Mesenchymal stem cell (in vitro differentiated cells and primary cell): ENCODE data around the gene GGTLC2.
"Not testable (repeated sequence)": the region's sequence is repeated elsewhere in the genome, so short reads cannot be mapped to it uniquely, and the experiment has no call there.

ENCODE experiments used
- DNase-seq: peaks from one replicate; pipeline ENCODE4 v3.0.0-alpha.2; 2013
- H2AFZ ChIP-seq: one replicate; pipeline ENCODE4 v1.6.1; 2013; ENCODE audit warnings: low read depth, mild to moderate bottlenecking, control low read depth, inconsistent platforms, low read length, moderate library complexity
- H2AK5ac ChIP-seq: 2 replicates; pipeline ENCODE4 v1.6.1; 2013; ENCODE audit warnings: low read length, moderate library complexity, mild to moderate bottlenecking, inconsistent platforms; ENCODE audit not compliant: severe bottlenecking
- H2BK120ac ChIP-seq: one replicate; pipeline ENCODE4 v1.6.1; 2013; ENCODE audit warnings: low read depth, mild to moderate bottlenecking, inconsistent platforms, low read length, moderate library complexity
- H2BK12ac ChIP-seq, 2 experiments: one replicate each; pipeline ENCODE4 v1.6.1; 2013; ENCODE audit warnings: inconsistent platforms in 2 of 2, low read length in 2 of 2, mild to moderate bottlenecking in 2 of 2, moderate library complexity in 2 of 2, control low read depth in 1 of 2
- H2BK15ac ChIP-seq: one replicate; pipeline ENCODE4 v1.6.1; 2013; ENCODE audit warnings: mild to moderate bottlenecking, low read depth, inconsistent platforms; ENCODE audit not compliant: poor library complexity, severe bottlenecking
- H2BK5ac ChIP-seq: 2 replicates; pipeline ENCODE4 v1.6.1; 2013; ENCODE audit warnings: low read depth, mild to moderate bottlenecking, low read length, control low read depth, inconsistent platforms; ENCODE audit not compliant: poor library complexity, severe bottlenecking
- H3K14ac ChIP-seq, 2 experiments: one replicate each; pipeline ENCODE4 v1.6.1; 2013; ENCODE audit warnings: inconsistent platforms in 2 of 2, low read length in 2 of 2, control low read depth in 1 of 2, mild to moderate bottlenecking in 1 of 2, moderate library complexity in 1 of 2
- H3K18ac ChIP-seq, 2 experiments: one replicate each; pipeline ENCODE4 v1.6.1; 2013; ENCODE audit warnings: inconsistent platforms in 2 of 2, low read length in 2 of 2, control low read depth in 1 of 2, low read depth in 1 of 2, mild to moderate bottlenecking in 1 of 2
- H3K23ac ChIP-seq, 2 experiments: one replicate each; pipeline ENCODE4 v1.6.1; 2013; ENCODE audit warnings: inconsistent platforms in 2 of 2, low read length in 2 of 2, mild to moderate bottlenecking in 2 of 2, moderate library complexity in 2 of 2, control low read depth in 1 of 2
- H3K27ac ChIP-seq: 2 replicates; pipeline ENCODE4 v1.5.1; 2013; ENCODE audit warnings: mild to moderate bottlenecking, moderate library complexity, low read length, control low read depth, inconsistent platforms; ENCODE audit not compliant: poor library complexity, severe bottlenecking
- H3K27me3 ChIP-seq, 2 experiments: 2 replicates each; pipeline versions ENCODE4 v1.6.1 to v1.7.0; 2013; ENCODE audit warnings: low read length in 2 of 2, mild to moderate bottlenecking in 2 of 2, moderate library complexity in 2 of 2, control low read depth in 1 of 2, inconsistent platforms in 1 of 2; ENCODE audit not compliant: control insufficient read depth in 1 of 2, insufficient read depth in 1 of 2
- H3K36me3 ChIP-seq, 2 experiments: 2 replicates each; pipeline versions ENCODE4 v1.6.1 to v1.7.0; 2013; ENCODE audit warnings: low read length in 2 of 2, control low read depth in 1 of 2, inconsistent platforms in 1 of 2, low read depth in 1 of 2, mild to moderate bottlenecking in 1 of 2; ENCODE audit not compliant: insufficient read depth in 2 of 2, control insufficient read depth in 1 of 2
- H3K4ac ChIP-seq, 2 experiments: one replicate each; pipeline ENCODE4 v1.6.1; 2013; ENCODE audit warnings: inconsistent platforms in 2 of 2, low read length in 2 of 2, mild to moderate bottlenecking in 2 of 2, moderate library complexity in 2 of 2, control low read depth in 1 of 2, low read depth in 1 of 2
- H3K4me1 ChIP-seq: 2 replicates; pipeline ENCODE4 v1.6.1; 2013; ENCODE audit warnings: low read depth, low read length, control low read depth; ENCODE audit not compliant: control insufficient read depth, insufficient read depth
- H3K4me2 ChIP-seq: 2 replicates; pipeline ENCODE4 v1.6.1; 2013; ENCODE audit warnings: low read length, mild to moderate bottlenecking, inconsistent platforms; ENCODE audit not compliant: poor library complexity, severe bottlenecking
- H3K4me3 ChIP-seq, 2 experiments: 2 replicates each; pipeline versions ENCODE4 v1.5.1 to v1.7.0; 2013; ENCODE audit warnings: low read length in 2 of 2, mild to moderate bottlenecking in 2 of 2, control low read depth in 1 of 2, low read depth in 1 of 2; ENCODE audit not compliant: insufficient read depth in 1 of 2
- H3K79me1 ChIP-seq: replicated peaks from 2 replicates; pipeline ENCODE4 v1.6.1; 2013; ENCODE audit warnings: mild to moderate bottlenecking, control low read depth, low read length, inconsistent platforms; ENCODE audit not compliant: poor library complexity, severe bottlenecking
- H3K9ac ChIP-seq: 2 replicates; pipeline ENCODE4 v1.7.0; 2013; ENCODE audit warnings: mild to moderate bottlenecking, low read length, moderate library complexity
- H3K9me3 ChIP-seq: 2 replicates; pipeline ENCODE4 v1.7.0; 2013; ENCODE audit warnings: mild to moderate bottlenecking, low read length; ENCODE audit not compliant: control insufficient read depth
- H4K8ac ChIP-seq: one replicate; pipeline ENCODE4 v1.6.1; 2013; ENCODE audit warnings: inconsistent platforms, mild to moderate bottlenecking, low read length, moderate library complexity
- H4K91ac ChIP-seq: one replicate; pipeline ENCODE4 v1.6.1; 2013; ENCODE audit warnings: mild to moderate bottlenecking, low read length, inconsistent platforms
- WGBS: methylation state at CpG from one replicate; pipeline ENCODE4 v1.1.7; 2013; ENCODE audit warnings: mixed read lengths; 5-methylcytosine and 5-hydroxymethylcytosine counted together

Gene GGTLC2

DNA sequence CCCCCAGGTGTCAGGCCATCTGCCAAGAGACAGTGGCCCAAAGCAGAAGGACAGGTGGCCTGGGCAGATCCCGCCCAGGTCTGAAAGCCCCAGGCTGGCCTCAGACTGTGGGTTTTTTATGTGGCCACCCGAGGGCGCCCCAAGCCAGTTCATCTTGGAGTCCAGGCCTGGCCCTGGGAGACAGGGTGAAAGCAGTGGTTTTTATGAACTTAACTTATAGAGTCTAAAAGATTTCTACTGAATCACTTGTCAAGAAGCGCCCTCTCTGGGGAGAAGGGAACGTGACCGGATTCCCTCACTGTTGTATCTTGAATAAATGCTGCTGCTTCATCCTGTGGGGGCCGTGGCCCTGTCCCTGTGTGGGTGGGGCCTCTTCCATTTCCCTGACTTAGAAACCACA, 8.2 kb upstream of the GGTLC2 start:
- H3K79me1 ChIP-seq, H2BK15ac ChIP-seq, H3K14ac ChIP-seq, H3K9me3 ChIP-seq, H3K36me3 ChIP-seq, H3K4ac ChIP-seq, H2AFZ ChIP-seq, H2BK120ac ChIP-seq, H2BK12ac ChIP-seq, H3K9ac ChIP-seq, H3K23ac ChIP-seq, H4K8ac ChIP-seq, H3K4me2 ChIP-seq, H3K4me1 ChIP-seq, H4K91ac ChIP-seq, H2BK5ac ChIP-seq, H3K27me3 ChIP-seq, H3K27ac ChIP-seq, H3K18ac ChIP-seq, H2AK5ac ChIP-seq, H3K4me3 ChIP-seq: not testable (repeated sequence)
- whole genome bisulfite sequencing: no CpG with 5 or more reads among the region's 7 CpGs
- peak; percentile 5 for DNase-seq

DNA sequence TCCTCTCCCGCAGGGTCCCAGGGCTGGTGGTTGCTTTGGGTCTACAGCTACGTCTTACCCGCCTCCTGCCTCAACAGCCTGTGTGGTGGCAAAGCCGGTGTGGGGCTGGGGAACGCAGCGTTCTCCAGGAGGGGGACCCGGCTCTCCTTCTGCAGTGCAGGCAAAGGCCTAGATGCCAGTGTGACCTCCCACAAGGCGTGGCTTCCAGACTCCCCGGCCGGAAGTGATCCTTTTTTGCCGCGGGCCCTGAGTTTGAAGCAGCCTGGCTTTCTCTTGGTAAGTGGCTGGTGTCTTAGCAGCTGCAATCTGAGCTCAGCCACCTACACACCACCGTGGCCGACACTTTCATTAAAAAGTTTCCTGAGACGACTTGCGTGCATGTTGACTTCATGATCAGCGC, 6.1 kb upstream of the GGTLC2 start:
- not testable (repeated sequence) for H3K18ac ChIP-seq, H2BK5ac ChIP-seq, H2AK5ac ChIP-seq, H3K27me3 ChIP-seq, DNase-seq, H2BK120ac ChIP-seq, H2AFZ ChIP-seq, H3K4ac ChIP-seq, H3K27ac ChIP-seq, H4K91ac ChIP-seq, H3K23ac ChIP-seq, H3K4me2 ChIP-seq, H3K9ac ChIP-seq, H3K4me3 ChIP-seq, H3K4me1 ChIP-seq, H2BK12ac ChIP-seq, H3K79me1 ChIP-seq, H3K9me3 ChIP-seq, H3K14ac ChIP-seq, H3K36me3 ChIP-seq, H2BK15ac ChIP-seq, H4K8ac ChIP-seq
- no CpG with 5 or more reads among the region's 17 CpGs for WGBS

DNA sequence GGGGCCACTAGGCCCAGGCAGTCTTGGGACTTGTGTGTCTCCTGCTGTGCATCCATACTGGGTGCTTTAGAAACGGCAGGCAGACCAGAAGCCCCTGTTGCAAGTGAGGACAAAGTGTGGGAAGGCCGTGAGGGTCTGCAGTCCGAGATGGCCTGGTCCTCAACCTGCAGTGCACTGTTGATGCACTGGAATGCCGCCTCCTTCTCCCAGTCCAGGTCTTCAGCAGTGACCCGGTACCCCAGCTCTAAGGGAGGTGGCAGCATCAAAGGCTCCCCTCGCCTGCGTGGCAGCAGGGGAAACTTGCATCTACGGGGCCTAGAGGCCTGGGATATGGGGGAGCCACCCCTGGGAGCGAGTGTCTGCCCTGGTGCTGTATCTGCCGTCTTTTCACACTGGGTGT, 2.2 kb upstream of the GGTLC2 start:
- not testable (repeated sequence) for H3K9me3 ChIP-seq, H3K23ac ChIP-seq, H4K8ac ChIP-seq, H2BK120ac ChIP-seq, H3K9ac ChIP-seq, H3K36me3 ChIP-seq, H3K79me1 ChIP-seq, H3K14ac ChIP-seq, H2BK5ac ChIP-seq, H3K27me3 ChIP-seq, H3K27ac ChIP-seq, H2AFZ ChIP-seq, H2AK5ac ChIP-seq, H3K4me2 ChIP-seq, H3K18ac ChIP-seq, H2BK12ac ChIP-seq, H3K4me3 ChIP-seq, H4K91ac ChIP-seq, H3K4ac ChIP-seq, H2BK15ac ChIP-seq, H3K4me1 ChIP-seq, DNase-seq
- WGBS: 63% methylated on average over 5 of the region's 10 CpGs

DNA sequence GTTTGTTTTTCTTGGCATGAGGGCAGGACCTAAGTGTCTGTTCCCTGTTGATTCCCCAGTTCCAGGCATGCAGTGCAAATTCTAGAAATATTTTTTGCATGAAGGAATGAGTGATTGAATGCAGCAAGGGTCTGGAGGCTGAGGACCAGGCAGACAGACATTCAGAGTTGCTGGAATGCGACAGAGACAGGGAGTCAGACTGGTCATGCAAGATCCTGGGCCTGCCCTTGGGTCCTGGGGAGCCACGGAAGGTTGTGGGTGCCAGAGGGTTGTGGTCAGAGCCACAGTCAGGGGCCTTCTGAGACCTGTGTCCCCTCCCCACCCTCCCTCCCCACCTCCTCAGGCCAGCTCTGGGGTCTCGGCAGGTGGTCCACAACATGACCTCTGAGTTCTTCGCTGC, 1.6 kb downstream of the GGTLC2 start:
- H3K27ac ChIP-seq, H3K27me3 ChIP-seq, DNase-seq, H3K4me2 ChIP-seq, H3K14ac ChIP-seq, H3K4me3 ChIP-seq, H4K91ac ChIP-seq, H2AK5ac ChIP-seq, H2BK12ac ChIP-seq, H2BK5ac ChIP-seq, H3K23ac ChIP-seq, H3K36me3 ChIP-seq, H2BK120ac ChIP-seq, H3K9ac ChIP-seq, H2BK15ac ChIP-seq, H2AFZ ChIP-seq, H3K79me1 ChIP-seq, H3K4me1 ChIP-seq, H3K9me3 ChIP-seq, H3K18ac ChIP-seq, H4K8ac ChIP-seq, H3K4ac ChIP-seq: not testable (repeated sequence)
- no CpG with 5 or more reads among the region's 4 CpGs for WGBS
